Fibroblast of lung (primary cell): Measurements from ENCODE around the gene TRPM7. TPM values are rescaled to one million over a fixed set of nuclear protein-coding genes. Genes with fewer than 3 reads are reported as not detected.
"Not testable (repeated sequence)": the region's sequence is repeated elsewhere in the genome, so short reads cannot be mapped to it uniquely, and the experiment has no call there.

Experiments
- DNase-seq, 2 donors: peaks; one replicate each; pipeline versions ENCODE4 v3.0.0 to v3.0.0-alpha.2; 2010; ENCODE audit warnings: low read depth in 2 of 2
- H2AFZ ChIP-seq: 2 replicates; pipeline ENCODE4 v1.5.1; 2012; ENCODE audit warnings: low read length, control low read depth, inconsistent platforms
- H3K27ac ChIP-seq: 2 replicates; pipeline ENCODE4 v1.5.1; 2011; ENCODE audit warnings: low read length, control low read depth; ENCODE audit not compliant: insufficient read depth
- H3K27me3 ChIP-seq: 2 replicates; pipeline ENCODE4 v1.5.1; 2011; ENCODE audit warnings: mild to moderate bottlenecking, low read length; ENCODE audit not compliant: control insufficient read depth, insufficient read depth
- H3K36me3 ChIP-seq: 2 replicates; pipeline ENCODE4 v1.5.1; 2011; ENCODE audit warnings: low read length; ENCODE audit not compliant: control insufficient read depth, insufficient read depth
- H3K4me1 ChIP-seq: 2 replicates; pipeline ENCODE4 v1.5.1; 2011; ENCODE audit warnings: low read length; ENCODE audit not compliant: control insufficient read depth, insufficient read depth; ENCODE audit errors: extremely low read depth
- H3K4me2 ChIP-seq: 2 replicates; pipeline ENCODE4 v1.5.1; 2011; ENCODE audit warnings: low read length, control low read depth; ENCODE audit not compliant: insufficient read depth; ENCODE audit errors: extremely low read depth
- H3K4me3 ChIP-seq, 4 experiments: fragments of 200-600 bp in 1 of 4; sonication (generic) in 1 of 4; replicated peaks in 1 of 4; 2 replicates each; pipeline ENCODE4 v1.5.1; 2011 to 2016; ENCODE audit warnings: low read length in 4 of 4, low read depth in 3 of 4, mild to moderate bottlenecking in 3 of 4, control low read depth in 2 of 4, inconsistent platforms in 1 of 4, mixed read lengths in 1 of 4; ENCODE audit not compliant: insufficient read depth in 1 of 4; ENCODE audit errors: control extremely low read depth in 1 of 4
- H3K79me2 ChIP-seq: 2 replicates; pipeline ENCODE4 v1.5.1; 2012; ENCODE audit warnings: mild to moderate bottlenecking, low read length, inconsistent platforms; ENCODE audit not compliant: control insufficient read depth, insufficient read depth
- H3K9ac ChIP-seq: 2 replicates; pipeline ENCODE4 v1.5.1; 2011; ENCODE audit warnings: mild to moderate bottlenecking, low read length, control low read depth; ENCODE audit not compliant: insufficient read depth
- H3K9me3 ChIP-seq: 2 replicates; pipeline ENCODE4 v1.5.1; 2012; ENCODE audit warnings: low read depth, low read length; ENCODE audit not compliant: control insufficient read depth, insufficient read depth
- H4K20me1 ChIP-seq: 2 replicates; pipeline ENCODE4 v1.5.1; 2011; ENCODE audit warnings: low read length; ENCODE audit not compliant: control insufficient read depth, insufficient read depth; ENCODE audit errors: extremely low read depth
- CTCF ChIP-seq, 2 donors: IDR thresholded peaks in 1 of 2; conservative IDR thresholded peaks in 1 of 2; 1 replicate in 1 of 2; 2 replicates in 1 of 2; pipeline ENCODE4 v1.5.1; 2011 to 2012; ENCODE audit warnings: low read length in 2 of 2, control low read depth in 1 of 2, inconsistent platforms in 1 of 2, low read depth in 1 of 2, mild to moderate bottlenecking in 1 of 2
- EZH2 ChIP-seq: IDR thresholded peaks from 2 replicates; pipeline ENCODE4 v1.5.1; 2012; ENCODE audit warnings: low read length, control low read depth, mild to moderate bottlenecking; ENCODE audit errors: missing control alignments
- polyA plus RNA-seq, 2 donors: library from polyadenylated mRNA; depleted of rRNA in 1 of 2; stranded (reverse) in 1 of 2; unstranded in 1 of 2; fragments of >200 nt; gene quantifications; 2 replicates each; pipeline ENCODE4 v1.2.1, GENCODE V29; 2011 to 2012; ENCODE audit warnings: missing spikeins in 1 of 2
- total RNA-seq: library from RNA; depleted of rRNA; stranded (reverse); fragments of >200 nt; gene quantifications from 2 replicates; pipeline ENCODE4 v1.2.1, GENCODE V29; 2014

Gene TRPM7
- total and polyA plus RNA-seq, 2 donors (not counting 1 experiment from before 2014, with no cell fraction given): 30.3 to 64.4 TPM

DNA sequence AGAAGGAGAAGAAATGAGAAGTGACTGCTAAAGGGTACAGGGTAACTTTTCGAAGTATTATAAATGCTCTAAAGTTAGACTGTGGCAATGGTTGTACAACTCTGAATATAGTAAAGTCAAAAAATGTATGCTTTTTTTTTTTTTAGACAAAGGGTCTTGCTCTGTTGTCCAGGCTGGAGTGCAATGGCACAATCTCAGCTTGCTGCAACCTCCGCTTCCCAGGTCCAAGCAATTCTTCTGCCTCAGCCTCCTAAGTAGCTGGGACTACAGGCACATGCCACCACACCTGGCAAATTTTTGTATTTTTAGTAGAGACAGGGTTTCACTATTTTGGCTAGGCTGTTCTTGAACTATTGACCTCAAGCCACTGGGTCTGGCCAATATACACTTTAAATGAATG is 70.0 kb downstream of the TRPM7 start:
- not testable (repeated sequence) for H3K27me3 ChIP-seq, H4K20me1 ChIP-seq, H3K36me3 ChIP-seq, H3K9ac ChIP-seq, H3K79me2 ChIP-seq, H3K9me3 ChIP-seq, H2AFZ ChIP-seq, H3K27ac ChIP-seq, H3K4me1 ChIP-seq, H3K4me2 ChIP-seq, H3K4me3 ChIP-seq, DNase-seq

DNA sequence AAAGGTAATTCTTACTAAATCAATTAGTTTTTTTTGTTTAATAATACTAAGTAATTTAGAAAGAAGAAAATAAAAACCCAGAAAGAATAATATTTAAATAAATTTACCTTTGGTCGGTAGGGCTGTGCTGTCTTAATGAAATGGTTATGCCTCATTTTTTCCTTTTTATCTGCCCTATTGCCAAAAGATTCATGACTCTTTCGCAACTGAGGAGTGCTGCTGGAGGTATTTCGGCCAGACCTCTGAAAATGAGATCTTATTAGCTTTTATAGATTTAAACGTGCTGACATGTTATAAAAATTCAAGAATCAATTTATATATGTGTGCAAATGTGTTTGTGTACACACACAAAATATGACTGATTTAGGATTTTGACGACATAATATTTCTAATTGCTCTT is 73.0 kb downstream of the TRPM7 start:
- no peaks in the 10 kb centered on the region for H3K79me2 ChIP-seq
- no peak overlapping the region for H2AFZ ChIP-seq
- H3K4me3 ChIP-seq: no peak overlapping the region
- no peak overlapping the region for H3K9ac ChIP-seq
- no peak overlapping the region for H3K27ac ChIP-seq
- H4K20me1 ChIP-seq: no peaks in the 10 kb centered on the region
- H3K4me2 ChIP-seq: no peak overlapping the region
- no peaks in the 10 kb centered on the region for H3K27me3 ChIP-seq
- no peaks in the 10 kb centered on the region for H3K4me1 ChIP-seq
- H3K36me3 ChIP-seq: peaks cover 3% of the 10 kb centered on the region
- H3K9me3 ChIP-seq: no peaks in the 10 kb centered on the region
- no peak for TF ChIP-seq CTCF (conservative IDR thresholded peaks at IDR 0.05 in 1 of 2, IDR thresholded peaks at IDR 0.05 in 1 of 2; ENCODE audit: low read depth in 1 of 2, low read length in 2 of 2)
- TF ChIP-seq EZH2: no peak
- DNase-seq: no peak

DNA sequence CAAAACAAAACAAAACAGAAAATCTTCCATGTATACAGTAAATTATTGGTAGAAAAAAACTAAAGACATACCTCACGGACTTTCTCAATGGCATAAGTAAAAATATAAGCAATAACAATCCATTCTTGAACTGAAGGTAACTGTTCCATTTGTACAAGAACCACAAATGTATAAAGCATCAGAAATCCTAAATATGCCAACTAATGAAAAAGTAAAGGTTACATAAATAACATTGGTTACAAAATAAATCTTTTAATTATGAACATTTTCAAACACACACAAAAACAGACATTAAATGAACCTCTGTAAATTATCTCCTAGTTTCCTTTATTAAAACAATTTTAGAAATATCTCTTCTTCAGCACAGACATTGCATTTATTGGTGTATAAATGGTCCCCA is 79.5 kb downstream of the TRPM7 start:
- Histone ChIP-seq H3K4me2 (no peak overlapping the region), H2AFZ (no peak overlapping the region), H4K20me1 (no peaks in the 10 kb centered on the region), H3K79me2 (no peaks in the 10 kb centered on the region), H3K27ac (no peak overlapping the region), H3K4me1 (no peaks in the 10 kb centered on the region), H3K9ac (no peak overlapping the region), H3K27me3 (no peaks in the 10 kb centered on the region), H3K4me3 (no peak overlapping the region), H3K9me3 (no peaks in the 10 kb centered on the region), H3K36me3 (peaks cover 5% of the 10 kb centered on the region)
- no peak for DNase-seq
- TF ChIP-seq EZH2 (no peak), CTCF (conservative IDR thresholded peaks at IDR 0.05 in 1 of 2, IDR thresholded peaks at IDR 0.05 in 1 of 2; ENCODE audit: low read depth in 1 of 2, low read length in 2 of 2) (no peak)
